IPS DF 4.7 (cell line): Measurements from ENCODE around the gene POMGNT1.

ENCODE experiments used
- DNase-seq: peaks from one replicate; pipeline ENCODE4 v3.0.0-alpha.2; 2013; ENCODE audit warnings: low spot score; ENCODE audit errors: extremely low read depth

The POMGNT1 gene

GRCh38 chr1:46158312-46159281 lies 39.6 kb downstream of the POMGNT1 start:
- DNase-seq: no peak

- no peak for DNase-seq
Observed at GRCh38 chr1:46157916-46158311, 40.3 kb downstream of the POMGNT1 start.

DNA sequence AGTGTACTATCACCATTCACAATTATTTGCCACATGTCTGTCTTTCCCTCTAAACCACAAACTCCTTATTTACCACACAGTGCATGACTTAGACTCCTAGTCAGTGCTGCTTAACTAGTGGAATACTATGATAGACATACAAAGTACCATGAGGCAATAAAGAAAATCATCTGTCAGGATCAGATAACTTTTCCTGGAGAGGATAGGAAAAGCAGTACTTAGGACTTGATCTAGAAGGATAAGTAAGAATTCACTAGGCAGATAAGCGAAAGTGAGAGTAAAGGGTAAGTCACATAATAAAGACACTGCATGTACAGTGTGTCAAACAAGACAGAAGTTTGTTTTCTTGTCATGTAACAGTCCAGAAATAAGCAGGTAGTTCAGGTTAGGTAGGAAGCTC lies 44.5 kb downstream of the POMGNT1 start:
- no peak for DNase-seq

DNA sequence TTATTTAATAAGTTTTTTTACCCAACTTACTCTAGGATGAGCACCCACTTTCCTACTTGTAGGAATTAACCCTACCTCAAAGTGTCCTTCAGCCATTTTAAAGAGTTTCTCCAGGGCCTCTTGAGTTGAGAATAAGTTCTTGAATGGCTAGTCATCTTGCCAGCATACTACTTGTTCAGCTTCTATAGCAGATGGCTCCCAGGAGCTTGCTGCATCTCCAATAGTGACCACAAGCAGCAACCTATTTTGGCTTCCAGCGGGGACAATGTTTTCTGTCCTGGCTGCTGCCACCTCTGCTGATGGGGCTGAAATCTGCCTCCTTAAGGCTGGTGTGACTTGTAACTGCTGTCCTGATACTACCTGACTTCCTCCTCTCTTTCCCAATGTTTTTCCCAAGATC lies 45.0 kb downstream of the POMGNT1 start:
- no peak for DNase-seq

DNA sequence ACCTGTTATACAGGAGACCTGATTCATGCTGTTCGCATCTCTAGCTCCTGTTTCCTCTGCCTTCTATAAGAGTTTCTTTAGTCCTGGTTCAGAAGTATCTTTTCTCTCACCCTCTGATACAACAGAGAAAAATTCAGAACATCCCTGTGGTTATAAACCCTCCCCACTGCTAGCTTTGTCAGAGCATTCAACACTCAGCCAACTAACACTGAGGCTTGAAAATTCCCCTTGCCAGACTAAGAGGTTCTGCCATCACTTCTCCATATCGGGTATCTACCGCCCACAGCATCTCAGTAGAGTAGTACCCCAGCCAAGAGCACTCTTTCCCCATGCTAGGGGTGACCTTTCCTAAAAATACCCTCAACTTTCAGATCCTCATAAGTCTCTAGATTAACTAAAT lies 46.2 kb downstream of the POMGNT1 start:
- DNase-seq: no peak

GRCh38 chr1:46150085-46150484 lies 48.1 kb downstream of the POMGNT1 start:
- no peak for DNase-seq

- DNase-seq: no peak
Observed at GRCh38 chr1:46148318-46148717, 49.9 kb downstream of the POMGNT1 start.
